GM12865 (cell line): ENCODE measurements around the gene BRF1.

ENCODE experiments used
- DNase-seq: peaks from one replicate; pipeline ENCODE4 v3.0.0; 2010; ENCODE audit warnings: low read depth
- H3K4me3 ChIP-seq: 2 replicates; pipeline ENCODE4 v1.5.1; 2011; ENCODE audit warnings: mild to moderate bottlenecking, low read depth, low read length, control low read depth
- TF ChIP-seq, protein P1 (sequence below): IDR thresholded peaks from 2 replicates; pipeline ENCODE4 v1.5.1; 2011; ENCODE audit warnings: low read length, control low read depth, low read depth, inconsistent platforms; ENCODE audit not compliant: insufficient read depth; ENCODE audit errors: missing control alignments

The BRF1 gene

DNA sequence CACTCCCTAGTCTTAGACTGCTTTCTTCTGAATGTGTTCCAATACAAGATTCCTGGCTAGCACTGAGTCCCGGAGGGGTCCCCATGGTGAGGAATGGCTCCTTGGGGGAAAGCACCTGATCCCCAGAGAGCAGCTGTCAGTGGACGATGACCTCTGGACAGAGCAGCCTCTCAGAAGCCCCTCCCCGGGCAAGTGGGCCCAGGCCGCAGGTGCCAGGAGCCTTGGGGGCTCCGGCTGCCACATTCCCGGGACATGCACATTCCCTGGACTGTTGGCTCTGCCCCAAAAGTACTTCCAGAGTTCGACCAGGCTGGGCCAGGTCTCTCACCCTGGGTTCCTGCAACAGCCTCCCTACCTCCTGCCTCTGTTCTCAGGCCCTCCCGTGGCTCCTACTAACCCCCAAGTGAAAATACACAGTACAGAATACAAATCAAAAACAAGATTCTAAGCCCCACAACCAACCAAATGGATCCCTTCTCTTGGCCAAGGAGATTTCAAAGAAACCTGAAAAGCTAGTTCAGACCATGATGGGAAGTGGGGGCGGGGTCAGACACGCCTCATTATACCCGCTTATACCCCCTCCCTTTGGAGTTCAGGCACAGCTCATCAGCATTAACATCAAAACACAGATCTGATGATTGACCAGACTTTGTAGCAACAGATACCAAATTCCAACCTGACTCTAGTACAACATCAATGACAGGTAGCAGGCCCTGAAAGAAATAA is 75.8 kb downstream of the BRF1 start:
- DNase-seq, result no peak
- no peak overlapping the region for H3K4me3 ChIP-seq
- TF ChIP-seq, protein P1, sequence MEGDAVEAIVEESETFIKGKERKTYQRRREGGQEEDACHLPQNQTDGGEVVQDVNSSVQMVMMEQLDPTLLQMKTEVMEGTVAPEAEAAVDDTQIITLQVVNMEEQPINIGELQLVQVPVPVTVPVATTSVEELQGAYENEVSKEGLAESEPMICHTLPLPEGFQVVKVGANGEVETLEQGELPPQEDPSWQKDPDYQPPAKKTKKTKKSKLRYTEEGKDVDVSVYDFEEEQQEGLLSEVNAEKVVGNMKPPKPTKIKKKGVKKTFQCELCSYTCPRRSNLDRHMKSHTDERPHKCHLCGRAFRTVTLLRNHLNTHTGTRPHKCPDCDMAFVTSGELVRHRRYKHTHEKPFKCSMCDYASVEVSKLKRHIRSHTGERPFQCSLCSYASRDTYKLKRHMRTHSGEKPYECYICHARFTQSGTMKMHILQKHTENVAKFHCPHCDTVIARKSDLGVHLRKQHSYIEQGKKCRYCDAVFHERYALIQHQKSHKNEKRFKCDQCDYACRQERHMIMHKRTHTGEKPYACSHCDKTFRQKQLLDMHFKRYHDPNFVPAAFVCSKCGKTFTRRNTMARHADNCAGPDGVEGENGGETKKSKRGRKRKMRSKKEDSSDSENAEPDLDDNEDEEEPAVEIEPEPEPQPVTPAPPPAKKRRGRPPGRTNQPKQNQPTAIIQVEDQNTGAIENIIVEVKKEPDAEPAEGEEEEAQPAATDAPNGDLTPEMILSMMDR, result no peak

DNA sequence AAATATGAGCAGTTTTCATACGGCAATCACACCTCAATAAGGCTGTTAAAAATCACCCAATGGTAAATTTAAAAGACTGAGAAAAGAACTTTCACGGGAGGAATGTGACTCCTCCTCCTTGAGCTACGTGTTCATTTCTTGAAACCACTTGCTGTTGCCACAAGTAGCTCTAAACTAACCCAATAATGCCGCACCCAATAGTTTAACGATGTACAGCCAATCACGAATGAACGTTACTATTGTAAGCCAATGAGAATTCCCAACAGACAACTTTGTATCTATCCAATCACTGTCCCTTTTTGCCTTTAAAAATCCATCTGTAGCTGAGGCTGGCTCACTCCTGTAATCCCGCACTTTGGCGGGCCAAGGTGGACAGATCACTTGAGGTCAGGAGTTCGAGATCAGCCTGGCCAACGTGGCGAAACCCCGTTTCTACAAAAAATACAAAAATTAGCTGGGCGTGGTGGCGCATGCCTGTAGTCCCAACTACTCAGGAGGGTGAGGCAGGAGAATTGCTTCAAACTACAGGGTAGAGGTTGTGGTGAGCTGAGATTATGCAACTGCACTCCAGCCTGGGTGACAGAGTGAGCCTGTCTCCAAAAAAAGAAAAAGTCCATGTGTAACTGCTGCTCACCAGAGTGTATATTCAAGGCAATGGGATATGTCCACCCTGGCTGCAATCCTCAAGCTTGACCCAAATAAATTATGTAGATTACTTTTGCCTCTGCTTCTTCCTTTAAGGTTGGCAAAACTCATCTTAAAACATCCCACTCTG is 76.8 kb downstream of the BRF1 start:
- H3K4me3 ChIP-seq, result no peak overlapping the region
- TF ChIP-seq, protein P1, result no peak
- DNase-seq, result no peak

DNA sequence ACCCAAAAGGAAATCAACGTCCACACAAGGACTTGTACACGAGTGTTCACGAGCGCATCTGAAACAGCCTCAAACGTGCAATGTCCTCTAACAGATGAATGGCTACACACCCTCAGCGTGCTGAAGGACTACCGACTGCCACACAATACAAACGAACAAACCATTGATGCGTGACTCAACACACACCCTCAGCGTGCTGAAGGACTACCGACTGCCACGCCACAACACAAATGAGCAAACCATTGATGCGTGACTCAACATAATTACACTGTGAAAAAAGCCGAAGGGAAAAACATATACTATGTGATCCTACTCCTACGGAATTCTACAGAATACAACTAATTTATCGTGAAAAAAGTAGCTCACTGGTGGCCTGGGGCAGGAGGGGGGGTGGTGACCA is 77.5 kb downstream of the BRF1 start:
- TF ChIP-seq, protein P1, result no peak
- DNase-seq, result no peak

DNA sequence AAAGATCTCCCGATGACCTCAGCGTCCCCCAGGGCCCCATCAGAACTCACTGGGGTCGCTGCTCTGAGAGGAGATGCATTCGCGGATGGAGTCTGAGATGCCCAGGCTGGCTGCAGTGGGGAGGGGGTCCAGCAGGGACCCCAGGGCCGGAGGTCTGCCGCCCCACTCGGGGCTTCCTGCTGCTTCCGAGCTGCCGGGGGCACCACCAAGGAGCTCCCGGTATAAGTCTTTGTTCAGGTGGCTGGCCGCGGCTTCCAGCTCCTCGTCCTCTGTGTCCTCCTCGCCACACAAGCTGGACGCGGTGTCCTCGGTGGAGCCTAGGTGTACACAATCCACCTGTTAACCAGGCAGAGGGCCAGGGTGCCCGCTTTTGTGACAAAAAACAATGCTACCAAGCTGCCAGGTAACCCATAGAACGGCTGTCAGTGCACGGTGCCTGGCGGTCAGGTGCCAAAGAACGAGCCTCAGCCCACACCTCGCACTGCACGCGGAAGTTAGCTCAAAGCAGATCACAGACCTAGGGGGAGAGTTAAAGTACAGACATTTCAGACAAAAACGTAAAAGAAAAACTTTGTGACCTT is 79.1 kb downstream of the BRF1 start:
- no peak for DNase-seq
- no peak overlapping the region for H3K4me3 ChIP-seq
- TF ChIP-seq, protein P1, result no peak

More for the DNA sequence above, 77.5 kb downstream of the BRF1 start:
- no peak overlapping the region for H3K4me3 ChIP-seq

DNA sequence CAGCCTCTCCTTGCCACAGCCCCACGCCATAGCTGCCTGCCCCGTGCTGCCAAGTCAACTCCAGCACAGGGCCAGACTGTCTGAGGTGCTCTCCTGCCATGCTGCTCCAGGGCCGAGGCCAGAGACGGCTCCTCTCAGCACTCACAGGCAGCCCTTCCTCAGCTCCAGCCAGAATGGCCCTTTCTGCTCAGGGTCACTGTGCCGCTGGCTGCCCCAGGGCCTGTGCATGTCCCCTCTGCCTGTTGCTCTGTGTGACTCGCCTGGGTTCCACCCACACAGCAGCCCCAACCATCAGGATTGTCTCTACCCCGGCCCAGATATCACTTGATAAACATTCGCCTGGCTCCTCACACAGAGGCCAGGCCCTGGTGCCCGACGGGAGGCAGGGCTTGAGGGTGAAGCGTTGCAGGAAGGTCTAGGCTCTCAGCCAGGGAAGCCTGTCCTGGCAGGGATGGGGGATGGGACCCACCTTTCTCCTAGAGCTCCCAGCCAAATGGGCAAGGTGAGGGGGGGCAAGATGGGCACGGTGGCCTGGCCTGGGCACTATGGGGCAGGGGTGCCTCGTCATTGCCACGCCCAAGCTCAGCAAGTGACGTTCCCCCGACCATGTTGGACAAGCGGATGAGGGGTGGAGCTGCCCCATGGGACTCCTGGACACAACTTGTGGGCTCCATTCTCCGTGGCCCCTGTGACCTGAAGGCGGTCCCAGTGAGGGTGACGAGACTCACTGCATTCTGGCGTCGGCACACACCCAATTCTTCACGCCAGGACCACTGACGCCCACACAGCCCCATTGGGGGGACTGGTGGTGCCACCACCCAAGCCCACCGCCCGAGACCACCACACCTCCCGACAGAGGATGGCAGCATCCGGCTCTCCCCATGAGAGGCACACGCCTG is 79.9 kb downstream of the BRF1 start:
- DNase-seq, result no peak
- TF ChIP-seq, protein P1, result no peak
- no peak overlapping the region for H3K4me3 ChIP-seq

DNA sequence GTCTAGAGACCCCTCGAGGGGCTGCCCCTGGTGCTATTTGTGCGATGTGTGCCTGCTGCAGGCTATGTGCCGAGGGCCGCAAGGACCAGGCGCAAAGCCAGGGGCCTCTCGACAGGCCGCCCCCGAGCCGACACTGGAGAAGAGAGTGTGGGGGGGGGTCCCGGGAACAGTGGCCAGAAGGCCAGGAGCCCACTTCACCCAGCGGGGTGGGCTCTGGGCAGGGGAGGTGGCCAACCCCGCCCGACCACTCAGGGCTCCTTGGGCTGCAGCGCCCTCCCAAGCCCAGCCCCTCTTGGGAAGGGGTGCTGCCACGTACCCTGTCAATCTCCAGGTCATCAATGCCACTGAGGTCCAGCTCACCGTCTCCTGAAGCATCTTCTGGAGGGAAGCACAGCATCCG is 81.0 kb downstream of the BRF1 start:
- no peak for DNase-seq

More for the DNA sequence above, 81.0 kb downstream of the BRF1 start:
- no peak overlapping the region for H3K4me3 ChIP-seq
- TF ChIP-seq, protein P1, result no peak
